ENCODE results near the gene CYP2B6.

The CYP2B6 gene

DNA sequence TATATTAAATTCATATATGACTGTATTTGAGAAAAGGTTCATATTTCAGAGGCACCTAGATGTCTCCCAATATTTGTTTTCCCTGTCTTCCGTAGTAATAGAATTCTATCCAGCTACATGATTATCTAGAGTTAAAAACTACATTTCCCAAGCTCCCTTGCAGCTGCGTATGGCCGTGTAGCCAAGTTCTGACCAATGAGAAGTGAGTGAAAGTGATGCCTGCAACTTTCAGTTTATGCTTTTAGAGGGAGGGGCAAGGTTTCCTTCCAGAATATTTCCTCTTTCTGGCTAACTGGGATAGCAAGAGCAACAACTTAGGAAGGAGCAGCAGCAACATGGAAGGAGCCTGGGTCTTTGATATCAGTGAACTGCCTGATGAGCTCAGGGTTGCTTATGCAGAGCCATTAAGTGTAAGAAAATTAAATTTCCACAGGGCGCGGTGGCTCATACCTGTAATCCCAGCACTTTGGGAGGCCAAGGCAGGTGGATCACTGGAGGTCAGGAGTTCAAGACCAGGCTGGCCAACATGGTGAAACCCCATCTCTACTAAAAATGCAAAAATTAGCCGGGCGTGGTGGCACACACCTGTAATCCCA lies 74.0 kb downstream of the CYP2B6 start:
- DNase-seq (ENCODE audit: low read depth): peak; percentile 3
- H3K4me3 ChIP-seq (ENCODE audit: low read length): no peak overlapping the region
- TF ChIP-seq, protein P1, sequence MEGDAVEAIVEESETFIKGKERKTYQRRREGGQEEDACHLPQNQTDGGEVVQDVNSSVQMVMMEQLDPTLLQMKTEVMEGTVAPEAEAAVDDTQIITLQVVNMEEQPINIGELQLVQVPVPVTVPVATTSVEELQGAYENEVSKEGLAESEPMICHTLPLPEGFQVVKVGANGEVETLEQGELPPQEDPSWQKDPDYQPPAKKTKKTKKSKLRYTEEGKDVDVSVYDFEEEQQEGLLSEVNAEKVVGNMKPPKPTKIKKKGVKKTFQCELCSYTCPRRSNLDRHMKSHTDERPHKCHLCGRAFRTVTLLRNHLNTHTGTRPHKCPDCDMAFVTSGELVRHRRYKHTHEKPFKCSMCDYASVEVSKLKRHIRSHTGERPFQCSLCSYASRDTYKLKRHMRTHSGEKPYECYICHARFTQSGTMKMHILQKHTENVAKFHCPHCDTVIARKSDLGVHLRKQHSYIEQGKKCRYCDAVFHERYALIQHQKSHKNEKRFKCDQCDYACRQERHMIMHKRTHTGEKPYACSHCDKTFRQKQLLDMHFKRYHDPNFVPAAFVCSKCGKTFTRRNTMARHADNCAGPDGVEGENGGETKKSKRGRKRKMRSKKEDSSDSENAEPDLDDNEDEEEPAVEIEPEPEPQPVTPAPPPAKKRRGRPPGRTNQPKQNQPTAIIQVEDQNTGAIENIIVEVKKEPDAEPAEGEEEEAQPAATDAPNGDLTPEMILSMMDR (IDR thresholded peaks at IDR 0.05; ENCODE audit: insufficient read depth, low read depth, low read length, missing control alignments): no peak

Data from epithelial cell of esophagus (primary cell).